B cell (primary cell): ENCODE results near the gene RIPK1. TPM values are rescaled to one million over a fixed set of nuclear protein-coding genes. Genes with fewer than 3 reads are reported as not detected.

ENCODE experiments used
- ATAC-seq: fragments of 200-7000 bp; cut with Tn5 transposase; one replicate; pipeline ENCODE4 v1.10.0; 2021; ENCODE audit warnings: low read depth, mild to moderate bottlenecking, moderate number of reproducible peaks, moderate library complexity
- CTCF ChIA-PET: fragments of 350-600 bp; sonication (Branson Sonifier 250); formaldehyde crosslinking; loops from one replicate; lab custom pipeline; 2021; ENCODE audit warnings: antibody characterized with exemption, inconsistent platforms; lab: Charles Lee
- POLR2A ChIA-PET: fragments of 350-600 bp; sonication (Branson Sonifier 250); formaldehyde crosslinking; loops from one replicate; lab custom pipeline; 2021; ENCODE audit warnings: antibody characterized with exemption; lab: Charles Lee
- DNase-seq: peaks from one replicate; pipeline ENCODE4 v3.0.0; 2013
- H2AFZ ChIP-seq: 2 replicates; pipeline ENCODE4 v1.6.1; 2012; ENCODE audit warnings: mild to moderate bottlenecking, low read depth, low read length; ENCODE audit not compliant: insufficient read depth, poor library complexity, severe bottlenecking
- H3K27ac ChIP-seq, 2 donors: 1 replicate in 1 of 2; 2 replicates in 1 of 2; pipeline ENCODE4 v1.5.1; 2012 to 2013; ENCODE audit warnings: low read length in 2 of 2, mild to moderate bottlenecking in 2 of 2, moderate library complexity in 1 of 2
- H3K27me3 ChIP-seq, 4 experiments: fragments of 200-600 bp in 1 of 4; sonication (generic) in 1 of 4; replicated peaks in 1 of 4; 1 replicate in 2 of 4; 2 replicates in 2 of 4; pipeline versions ENCODE4 v1.6.1 to v1.7.0; 2013 to 2016; ENCODE audit warnings: low read length in 3 of 4, mild to moderate bottlenecking in 2 of 4, mixed read lengths in 1 of 4, moderate library complexity in 1 of 4; ENCODE audit not compliant: insufficient read depth in 4 of 4, control insufficient read depth in 3 of 4; ENCODE audit errors: control extremely low read depth in 1 of 4
- H3K36me3 ChIP-seq, 2 experiments: replicated peaks in 1 of 2; 1 replicate in 1 of 2; 2 replicates in 1 of 2; pipeline versions ENCODE4 v1.6.1 to v1.7.1; 2013; ENCODE audit warnings: low read length in 1 of 2; ENCODE audit not compliant: insufficient read depth in 2 of 2, control insufficient read depth in 1 of 2; ENCODE audit errors: control extremely low read depth in 1 of 2, extremely low read depth in 1 of 2
- H3K4me1 ChIP-seq, 2 donors: fragments of 200-600 bp in 1 of 2; sonication (generic) in 1 of 2; 1 replicate in 1 of 2; 2 replicates in 1 of 2; pipeline versions ENCODE4 v1.5.1 to v1.6.1; 2013 to 2017; ENCODE audit warnings: low read length in 2 of 2; ENCODE audit not compliant: control insufficient read depth in 2 of 2, insufficient read depth in 2 of 2
- H3K4me2 ChIP-seq: replicated peaks from 2 replicates; pipeline ENCODE3; 2012; ENCODE audit warnings: mild to moderate bottlenecking, low read depth, low read length; ENCODE audit not compliant: poor library complexity, severe bottlenecking
- H3K4me3 ChIP-seq, 5 experiments: fragments of 200-600 bp in 1 of 5; sonication (generic) in 1 of 5; 1 replicate in 3 of 5; 2 replicates in 2 of 5; pipeline versions ENCODE4 v1.5.1 to v1.7.0; 2011 to 2016; ENCODE audit warnings: low read length in 4 of 5, mild to moderate bottlenecking in 4 of 5, low read depth in 2 of 5, control low read depth in 1 of 5, moderate library complexity in 1 of 5; ENCODE audit not compliant: insufficient read depth in 1 of 5; ENCODE audit errors: control extremely low read depth in 1 of 5, extremely low read depth in 1 of 5
- H3K79me2 ChIP-seq: fragments of 200-600 bp; sonication (generic); one replicate; pipeline ENCODE4 v1.6.0; 2016; ENCODE audit warnings: low read length; ENCODE audit not compliant: control insufficient read depth, insufficient read depth
- H3K9ac ChIP-seq: fragments of 200-600 bp; sonication (generic); 2 replicates; pipeline ENCODE4 v1.6.1; 2017; ENCODE audit warnings: mild to moderate bottlenecking, low read length, moderate library complexity
- H3K9me3 ChIP-seq, 3 donors: one replicate each; pipeline versions ENCODE4 v1.6.1 to v1.7.1; 2013; ENCODE audit warnings: low read length in 2 of 3; ENCODE audit not compliant: control insufficient read depth in 2 of 3, insufficient read depth in 1 of 3; ENCODE audit errors: control extremely low read depth in 1 of 3
- H4K20me1 ChIP-seq: 2 replicates; pipeline ENCODE4 v1.6.0; 2012; ENCODE audit warnings: mild to moderate bottlenecking, low read length; ENCODE audit not compliant: insufficient read depth, control insufficient read depth, poor library complexity, severe bottlenecking
- H3K27ac Mint-ChIP-seq: one replicate; pipeline ENCODE4 v1.8.0; 2021; ENCODE audit warnings: mixed read lengths
- H3K27me3 Mint-ChIP-seq: one replicate; pipeline ENCODE4 v1.8.0; 2021; ENCODE audit warnings: mixed read lengths
- H3K4me1 Mint-ChIP-seq: one replicate; pipeline ENCODE4 v1.8.0; 2021; ENCODE audit warnings: mixed read lengths
- H3K4me3 Mint-ChIP-seq: one replicate; pipeline ENCODE4 v1.8.0; 2021; ENCODE audit warnings: mixed read lengths
- H3K9me3 Mint-ChIP-seq: one replicate; pipeline ENCODE4 v1.8.0; 2022; ENCODE audit warnings: mixed read lengths; ENCODE audit not compliant: insufficient read depth
- CTCF ChIP-seq: fragments of 200-600 bp; IDR thresholded peaks from one replicate; pipeline ENCODE4 v1.8.0; 2022; ENCODE audit warnings: antibody characterized with exemption, mild to moderate bottlenecking
- EZH2 ChIP-seq: IDR thresholded peaks from 2 replicates; pipeline ENCODE4 v1.6.1; 2012; ENCODE audit warnings: borderline replicate concordance, low read depth, mild to moderate bottlenecking, moderate library complexity, low read length; ENCODE audit not compliant: insufficient read depth, poor library complexity, severe bottlenecking
- WGBS: methylation state at CpG from one replicate; pipeline ENCODE4 v1.1.5; 2013; ENCODE audit warnings: missing lambda C conversion rate; ENCODE audit not compliant: insufficient coverage; 5-methylcytosine and 5-hydroxymethylcytosine counted together
- intact Hi-C: fragments of 100-400 bp; cut with micrococcal nuclease; formaldehyde crosslinking; loops from one replicate; pipeline ENCODE4 v1.10.0; 2022
- polyA plus RNA-seq: library from polyadenylated mRNA; depleted of rRNA; stranded (reverse); fragments of >200 nt; gene quantifications from 2 replicates; pipeline ENCODE4 v1.2.3, GENCODE V29; 2012
- total RNA-seq, 2 donors: library from RNA; stranded (reverse); fragments of 120-200 nt in 1 of 2; gene quantifications; 1 replicate in 1 of 2; 2 replicates in 1 of 2; pipeline versions ENCODE4 v1.2.3 to v1.2.4, GENCODE V29; 2013 to 2022

RIPK1 gene
- total and polyA plus RNA-seq, 2 donors (not counting 1 experiment from before 2014, with no cell fraction given): 7.3 to 26.2 TPM

GRCh38 chr6:3102875-3103274 is 34.6 kb downstream of the RIPK1 start:
- Histone ChIP-seq H3K79me2 (no peaks in the 10 kb centered on the region), H3K4me1 (no peaks in the 10 kb centered on the region), H4K20me1 (peaks cover 3% of the 10 kb centered on the region), H3K4me2 (no peak overlapping the region), H2AFZ (no peak overlapping the region), H3K36me3 (peaks cover 2 to 54% of the 10 kb centered on the region in 2 experiments), H3K4me3 (no peak overlapping the region), H3K27me3 (no peaks in the 10 kb centered on the region), H3K27ac (no peak overlapping the region), H3K9me3 (no peaks in the 10 kb centered on the region), H3K9ac (no peak overlapping the region)
- intact Hi-C loops: no loop called here
- H3K4me3 Mint-ChIP-seq: no peak overlapping the region
- DNase-seq: no peak
- ChIA-PET POLR2A (interaction anchor here (0.7 kb wide), 1 partner anchor 118 kb away, joined by 3 read pairs; no protein-coding TSS in a partner anchor), CTCF (no interaction called here)
- TF ChIP-seq CTCF: no peak
- TF ChIP-seq EZH2: no peak
- H3K9me3 Mint-ChIP-seq: no peaks in the 10 kb centered on the region
- no peak overlapping the region for H3K27ac Mint-ChIP-seq
- ATAC-seq: no peak
- H3K27me3 Mint-ChIP-seq: no peaks in the 10 kb centered on the region
- no CpG with 5 or more reads among the region's 3 CpGs for WGBS
- no peaks in the 10 kb centered on the region for H3K4me1 Mint-ChIP-seq

- H3K4me1 ChIP-seq: no peaks in the 10 kb centered on the region
- Mint-ChIP-seq H3K4me3 (no peak overlapping the region), H3K4me1 (no peaks in the 10 kb centered on the region), H3K27me3 (no peaks in the 10 kb centered on the region), H3K27ac (no peak overlapping the region), H3K9me3 (no peaks in the 10 kb centered on the region)
- H3K27me3 ChIP-seq: no peaks in the 10 kb centered on the region
- ChIA-PET POLR2A (no interaction called here), CTCF (interaction anchor here (0.9 kb wide), 1 partner anchor 39 kb away, joined by 3 read pairs; no protein-coding TSS in a partner anchor)
- no peak overlapping the region for H3K27ac ChIP-seq
- no peak for ATAC-seq
- TF ChIP-seq CTCF: no peak
- TF ChIP-seq EZH2: no peak
- no peaks in the 10 kb centered on the region for H3K9me3 ChIP-seq
- H3K36me3 ChIP-seq: peaks cover 2 to 68% of the 10 kb centered on the region in 2 experiments
- peaks cover 3% of the 10 kb centered on the region for H4K20me1 ChIP-seq
- DNase-seq: no peak
- H3K4me3 ChIP-seq: no peak overlapping the region
- 99% methylated on average over 10 of the region's 10 CpGs for WGBS
- H3K4me2 ChIP-seq: no peak overlapping the region
- H2AFZ ChIP-seq: no peak overlapping the region
- H3K79me2 ChIP-seq: no peaks in the 10 kb centered on the region
- H3K9ac ChIP-seq: no peak overlapping the region
- intact Hi-C loops: no loop called here
Observed at GRCh38 chr6:3108746-3109414, 40.6 kb downstream of the RIPK1 start.
